GM21529 (cell line): ENCODE measurements around the gene PKNOX2.

ENCODE experiments used
- ATAC-seq: cut with Tn5 transposase; IDR thresholded peaks from one replicate; pipeline ENCODE4 v1.9.1; 2021; ENCODE audit not compliant: unreplicated experiment

Gene PKNOX2

DNA sequence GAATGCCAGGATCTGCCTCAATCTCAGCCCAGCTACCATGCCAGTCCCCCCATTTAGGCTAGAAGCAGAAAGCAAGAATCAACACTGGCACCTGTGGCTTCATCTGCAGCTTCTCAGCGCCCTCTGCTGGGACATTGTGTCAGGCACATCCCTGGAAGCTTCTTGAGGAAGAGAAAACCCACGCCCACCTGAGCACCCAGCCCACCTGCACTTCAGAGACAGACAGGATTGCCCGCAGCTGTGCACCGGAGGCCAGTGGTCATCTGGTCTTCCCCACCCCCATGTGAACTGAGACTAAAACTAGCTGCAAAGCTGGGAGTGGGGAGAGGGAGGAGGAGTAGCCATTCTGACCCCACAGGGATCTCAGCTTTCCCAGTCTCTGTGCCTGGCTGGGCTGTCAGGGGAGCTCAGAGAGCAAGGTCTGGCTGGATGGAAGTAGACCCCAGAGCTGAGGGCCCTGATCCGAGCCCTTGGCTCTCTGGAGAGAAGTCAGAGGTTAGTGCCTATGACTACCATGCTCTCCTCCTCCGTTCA, 264.7 kb downstream of the PKNOX2 start:
- ATAC-seq: peak; percentile 66

DNA sequence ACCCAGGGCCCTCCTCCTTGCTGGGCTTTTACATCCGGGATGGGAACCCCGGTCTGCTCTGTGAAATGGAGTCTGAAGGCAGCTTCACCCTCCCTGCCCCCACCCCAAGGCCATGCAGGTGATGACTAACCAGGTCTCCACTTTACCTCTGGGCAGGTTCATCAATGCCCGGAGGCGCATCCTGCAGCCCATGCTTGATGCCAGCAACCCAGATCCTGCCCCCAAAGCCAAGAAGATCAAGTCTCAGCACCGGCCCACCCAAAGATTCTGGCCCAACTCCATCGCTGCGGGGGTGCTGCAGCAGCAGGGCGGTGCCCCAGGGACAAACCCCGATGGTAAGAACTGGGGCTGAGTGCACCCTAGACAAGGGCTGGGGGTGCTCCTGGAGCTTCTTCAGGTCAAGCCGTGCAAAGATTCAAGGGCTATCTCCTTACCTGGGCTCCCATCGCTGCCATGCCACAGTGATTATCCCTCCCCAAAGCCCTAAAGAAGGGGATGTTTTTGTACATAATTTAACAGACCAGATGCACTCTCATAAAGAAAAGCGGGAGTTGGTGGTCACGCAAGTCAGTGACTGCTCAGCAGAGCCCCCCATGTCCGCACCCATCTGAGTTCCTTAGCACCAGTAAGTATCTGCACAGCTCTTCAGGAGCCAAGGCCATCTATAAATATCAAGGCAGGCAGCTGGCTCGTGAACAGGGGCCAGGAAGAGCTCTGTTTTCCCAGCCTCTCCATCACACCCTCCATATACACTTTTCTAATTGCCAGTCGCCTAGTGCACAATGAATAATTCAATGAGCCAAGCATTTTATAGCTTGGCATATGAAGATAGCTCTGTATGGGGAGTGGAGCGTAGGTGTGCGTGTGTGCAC, 265.5 kb downstream of the PKNOX2 start:
- no peak for ATAC-seq

DNA sequence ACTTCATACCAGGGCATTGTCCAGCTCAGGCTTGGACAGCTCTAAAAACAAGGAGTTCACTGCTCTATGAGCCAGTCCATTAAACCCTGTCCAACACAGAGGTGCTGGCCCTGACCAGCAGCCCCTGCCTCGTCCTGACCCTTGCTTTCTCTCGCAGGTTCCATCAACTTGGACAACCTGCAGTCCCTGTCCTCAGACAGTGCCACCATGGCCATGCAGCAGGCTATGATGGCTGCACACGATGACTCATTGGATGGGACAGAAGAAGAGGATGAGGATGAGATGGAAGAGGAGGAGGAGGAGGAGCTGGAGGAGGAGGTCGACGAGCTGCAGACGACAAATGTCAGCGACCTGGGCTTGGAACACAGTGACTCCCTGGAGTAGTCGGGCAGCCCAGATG, 266.5 kb downstream of the PKNOX2 start:
- no peak for ATAC-seq

DNA sequence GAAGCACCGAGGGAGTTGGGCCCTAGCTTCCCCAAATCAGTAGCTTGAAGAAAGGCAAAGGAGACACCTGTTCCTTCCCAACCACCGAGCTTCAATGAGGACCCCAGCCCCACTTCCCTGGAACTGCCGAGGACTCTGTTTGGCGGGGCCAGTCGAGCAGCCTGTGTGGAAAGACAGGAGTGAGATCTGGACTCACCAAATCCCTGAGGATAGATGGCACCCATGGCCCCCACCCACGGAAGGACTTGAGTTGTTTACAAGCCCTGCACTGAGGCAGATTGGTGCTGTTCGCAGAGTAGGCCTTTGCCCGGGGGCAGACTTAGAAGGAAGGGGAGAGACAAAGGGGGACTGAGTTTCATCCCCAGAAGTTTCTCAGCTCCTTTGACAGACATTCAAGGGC, 266.9 kb downstream of the PKNOX2 start:
- no peak for ATAC-seq

DNA sequence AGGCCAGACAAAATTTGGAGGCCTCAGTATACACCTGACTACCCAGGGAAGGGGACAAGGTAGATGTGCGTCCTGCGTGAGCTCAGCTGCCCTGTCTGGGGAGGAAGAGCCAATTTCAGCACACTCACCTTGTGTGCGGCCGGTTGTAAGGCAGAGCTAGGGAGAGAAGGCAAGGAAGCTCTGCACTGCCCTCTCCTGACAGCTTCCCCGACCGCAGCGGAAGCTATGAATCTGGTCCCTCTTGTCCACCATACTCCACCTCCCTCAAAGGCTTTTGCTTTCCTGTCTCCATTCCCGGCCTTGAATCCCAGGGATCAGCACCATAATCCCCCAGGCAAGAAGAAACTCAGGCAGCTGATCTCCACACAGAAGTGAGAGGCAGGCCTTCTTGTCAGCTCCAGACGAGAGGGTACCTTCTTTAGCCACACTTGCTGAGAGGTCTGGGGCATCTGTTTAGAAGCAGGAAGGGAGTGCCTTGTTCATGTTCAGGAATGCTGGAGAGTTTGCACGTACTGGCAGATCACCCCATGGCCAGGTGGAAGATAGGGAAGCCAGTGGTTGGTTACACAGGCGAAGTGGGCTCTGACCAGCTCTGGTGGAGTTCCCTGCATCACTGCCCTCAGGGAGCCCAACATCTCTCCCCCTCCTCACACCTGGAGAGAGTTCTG, 269.0 kb downstream of the PKNOX2 start:
- ATAC-seq: peak; percentile 63

DNA sequence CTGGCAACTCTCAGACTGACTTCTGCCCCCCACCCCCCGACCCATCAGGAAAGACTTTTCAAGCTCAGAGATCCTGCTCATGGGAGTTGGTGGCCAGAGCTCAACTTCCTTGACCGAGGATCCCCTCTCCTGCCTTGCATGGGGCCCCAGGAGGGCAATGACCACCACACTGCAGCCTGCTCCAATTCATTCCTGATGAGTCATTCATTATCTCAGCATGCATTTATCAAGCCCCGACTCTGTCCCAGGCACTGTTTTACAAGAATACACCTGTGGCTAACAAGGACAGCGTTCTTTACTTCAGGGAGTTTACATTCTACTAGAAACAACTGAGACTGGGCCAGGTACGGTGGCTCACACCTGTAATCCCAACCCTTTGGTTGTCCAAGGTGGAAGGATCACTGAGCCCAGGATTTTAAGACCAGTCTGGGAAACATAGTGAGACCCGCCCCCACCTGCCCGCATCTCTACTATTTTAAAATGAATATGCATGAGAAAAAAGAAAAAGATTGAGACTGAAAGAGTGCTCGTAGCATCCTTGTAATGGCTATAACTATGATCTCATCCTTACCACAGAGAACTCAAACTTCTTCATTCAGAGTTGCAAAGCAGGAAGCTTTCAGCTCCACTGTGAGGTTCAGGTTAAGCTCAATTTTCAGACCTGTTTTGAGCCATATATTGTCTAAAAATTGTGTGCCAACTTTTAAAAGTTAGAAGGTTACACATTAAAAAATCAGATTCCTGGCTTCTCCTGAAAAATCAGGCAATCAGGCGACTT, 271.1 kb downstream of the PKNOX2 start:
- no peak for ATAC-seq

DNA sequence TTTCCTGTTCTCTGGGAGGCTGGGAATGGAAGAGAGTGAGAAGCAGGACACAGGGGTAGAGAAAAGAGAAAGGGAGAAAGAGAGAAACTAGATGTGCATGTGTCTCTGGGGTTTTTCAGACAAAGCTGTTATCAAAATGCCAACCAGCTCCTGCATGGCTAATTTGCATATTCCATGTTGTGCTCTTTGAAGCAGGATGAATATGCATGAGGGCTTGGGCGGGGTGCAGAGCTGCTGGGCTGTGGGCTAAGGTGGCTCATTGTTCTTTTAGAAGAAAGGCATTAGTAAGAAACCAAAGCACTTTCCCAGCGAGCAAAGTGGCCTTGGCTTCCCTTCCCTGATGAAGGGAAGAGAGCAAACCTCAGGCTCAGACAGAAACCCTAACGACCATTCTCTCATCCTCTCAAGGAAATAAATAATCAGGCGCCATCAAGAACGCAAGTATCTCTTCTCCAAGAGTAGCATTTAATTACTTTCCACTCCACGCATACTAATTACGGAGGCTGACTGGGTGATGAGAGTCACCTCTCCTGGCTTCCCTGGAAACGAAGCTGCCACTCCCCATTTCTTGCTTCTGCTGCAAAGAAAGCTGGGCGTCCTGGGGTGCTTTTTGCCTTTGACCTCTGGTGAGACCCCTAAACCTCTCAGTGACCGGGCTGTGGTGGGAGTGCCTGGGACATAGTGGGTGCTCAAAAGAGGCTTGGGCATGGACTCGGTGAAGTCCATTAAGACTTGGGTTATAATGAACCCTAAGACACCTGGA, 277.3 kb downstream of the PKNOX2 start:
- no peak for ATAC-seq

DNA sequence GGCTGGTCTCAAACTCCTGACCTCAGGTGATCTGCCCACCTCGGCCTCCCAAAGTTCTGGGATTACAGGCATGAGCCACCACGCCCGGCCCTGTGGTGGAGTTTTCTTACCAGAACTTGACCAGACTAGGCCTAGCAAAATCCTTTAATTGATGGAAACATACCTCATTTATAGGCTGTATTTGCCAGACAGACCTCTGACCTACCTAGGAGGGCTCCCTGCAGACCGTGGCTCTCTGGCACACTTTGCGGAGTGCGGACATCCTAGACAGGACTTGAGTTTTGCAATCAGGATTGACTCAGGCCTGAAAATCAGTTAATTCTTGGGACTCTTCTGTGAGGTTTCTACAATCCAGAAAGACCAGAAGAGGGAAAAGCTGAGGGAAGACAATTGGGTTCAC, 278.4 kb downstream of the PKNOX2 start:
- ATAC-seq: no peak

DNA sequence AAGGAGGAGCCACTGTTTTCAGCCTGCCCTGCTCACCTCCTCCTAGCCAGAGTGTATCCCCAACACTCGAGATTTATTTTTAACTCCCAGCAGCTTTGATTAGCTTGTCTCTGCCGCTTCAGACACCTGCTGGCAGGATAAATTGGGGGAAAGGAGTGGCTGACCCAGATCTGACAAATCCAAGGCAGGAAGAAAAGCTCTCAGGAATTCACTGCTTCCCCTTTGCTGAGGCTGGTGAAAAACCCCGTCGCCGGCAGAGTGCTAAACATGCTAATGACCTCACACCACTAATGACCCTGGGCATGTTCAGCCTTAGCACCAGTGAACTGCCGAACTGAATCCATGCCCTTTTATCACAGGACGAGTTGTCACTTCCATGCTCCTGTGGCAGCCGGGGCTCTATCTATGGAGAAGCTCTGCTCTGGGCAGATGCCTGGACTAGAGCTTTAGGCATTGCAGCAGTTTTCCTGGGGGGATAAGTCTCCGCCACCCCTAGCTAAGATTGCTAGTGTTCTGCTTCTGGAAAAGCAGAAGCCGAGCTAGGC, 279.3 kb downstream of the PKNOX2 start:
- ATAC-seq: no peak

DNA sequence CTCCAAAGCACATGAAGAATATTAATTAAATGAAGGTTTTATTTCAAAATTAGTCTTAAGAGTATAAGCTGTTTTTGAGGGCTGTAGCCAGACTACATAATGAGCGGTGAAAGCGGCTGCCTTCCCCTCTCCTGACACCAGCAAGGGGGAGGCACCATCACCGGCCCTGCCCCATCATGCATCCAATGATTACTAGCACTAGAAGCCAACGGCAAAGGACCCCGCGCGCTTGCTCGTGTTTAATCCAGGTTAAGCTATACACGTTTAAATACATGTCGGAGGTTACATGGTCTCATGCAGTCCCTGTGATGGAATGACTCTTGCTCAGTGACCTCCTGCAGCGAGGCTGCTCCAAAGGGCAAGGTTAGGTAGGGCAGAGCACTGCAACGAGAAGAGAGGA, 281.2 kb downstream of the PKNOX2 start:
- no peak for ATAC-seq

DNA sequence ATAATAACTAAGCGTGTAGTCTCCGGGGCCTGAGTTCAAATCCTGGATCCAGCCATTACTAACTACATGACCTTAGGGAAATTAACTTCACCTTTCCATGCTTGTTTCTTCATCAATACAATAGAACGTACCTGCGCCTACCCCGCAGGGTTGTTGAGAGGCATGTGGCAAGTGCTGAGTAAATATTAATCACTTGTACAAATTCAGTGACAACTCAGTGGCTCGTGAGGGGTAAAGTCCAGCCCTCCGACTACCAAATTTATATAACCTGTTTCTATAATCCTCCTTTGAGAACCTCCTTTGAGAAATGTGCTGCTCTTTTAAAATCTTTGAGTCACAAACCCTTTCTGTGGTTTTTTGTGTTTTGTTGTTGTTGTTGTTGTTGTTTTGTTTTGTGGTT, 281.7 kb downstream of the PKNOX2 start:
- ATAC-seq: no peak

DNA sequence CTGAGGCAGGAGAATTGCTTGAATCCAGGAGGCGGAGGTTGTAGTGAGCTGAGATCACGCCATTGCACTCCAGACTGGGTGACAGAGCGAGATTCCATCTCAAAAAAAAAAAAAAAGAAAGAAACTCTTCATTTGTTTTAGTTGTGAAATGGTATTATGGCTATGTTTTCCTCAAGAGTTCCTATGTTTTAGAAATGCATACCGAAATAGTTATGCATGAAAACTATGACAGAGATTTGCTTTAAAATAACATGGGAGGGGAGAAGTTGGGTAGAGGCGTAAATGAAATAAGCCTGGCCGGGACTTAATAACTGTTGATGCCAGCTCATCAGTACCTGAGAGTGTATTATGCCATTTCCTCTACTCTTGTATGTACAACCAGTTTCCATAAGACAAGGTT, 283.2 kb downstream of the PKNOX2 start:
- ATAC-seq: no peak

DNA sequence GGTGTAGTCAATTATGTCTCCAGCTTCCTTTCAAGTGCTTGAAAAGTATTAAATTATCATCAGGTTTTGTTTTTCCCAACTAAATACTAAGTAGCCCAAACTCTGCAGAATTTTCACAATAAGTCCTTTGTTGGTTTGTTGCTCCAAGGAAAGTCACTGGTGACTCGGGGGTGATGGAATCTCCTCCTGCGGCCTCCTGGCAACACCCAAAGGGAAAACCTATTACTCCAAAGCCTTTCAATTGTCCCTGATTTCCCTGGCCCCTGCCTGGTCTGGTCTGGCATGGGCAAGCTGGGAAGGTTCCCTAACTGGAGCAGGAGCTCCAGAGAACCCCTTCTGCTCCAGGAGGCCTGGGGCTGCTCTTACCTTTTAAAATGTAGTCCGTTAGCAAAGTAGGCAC, 283.6 kb downstream of the PKNOX2 start:
- no peak for ATAC-seq

DNA sequence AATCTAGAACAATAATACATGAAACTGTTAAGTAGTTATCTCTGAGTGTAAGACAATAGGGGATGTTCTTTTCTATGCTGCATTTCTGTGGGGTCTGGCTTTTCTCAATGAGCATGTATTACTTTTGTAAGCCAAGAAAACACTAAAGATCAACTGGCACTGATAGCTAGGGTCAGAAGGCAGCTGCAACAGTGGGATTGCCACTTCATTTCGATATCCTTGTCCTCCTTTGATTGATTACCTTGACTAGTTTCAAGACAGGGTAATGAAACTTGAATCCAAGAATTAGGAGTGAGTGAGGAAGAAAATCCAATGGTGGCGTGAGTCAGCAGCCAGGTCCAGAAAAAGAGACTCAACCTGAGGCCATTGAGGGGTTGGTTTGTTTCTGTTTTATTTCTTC, 285.0 kb downstream of the PKNOX2 start:
- no peak for ATAC-seq

DNA sequence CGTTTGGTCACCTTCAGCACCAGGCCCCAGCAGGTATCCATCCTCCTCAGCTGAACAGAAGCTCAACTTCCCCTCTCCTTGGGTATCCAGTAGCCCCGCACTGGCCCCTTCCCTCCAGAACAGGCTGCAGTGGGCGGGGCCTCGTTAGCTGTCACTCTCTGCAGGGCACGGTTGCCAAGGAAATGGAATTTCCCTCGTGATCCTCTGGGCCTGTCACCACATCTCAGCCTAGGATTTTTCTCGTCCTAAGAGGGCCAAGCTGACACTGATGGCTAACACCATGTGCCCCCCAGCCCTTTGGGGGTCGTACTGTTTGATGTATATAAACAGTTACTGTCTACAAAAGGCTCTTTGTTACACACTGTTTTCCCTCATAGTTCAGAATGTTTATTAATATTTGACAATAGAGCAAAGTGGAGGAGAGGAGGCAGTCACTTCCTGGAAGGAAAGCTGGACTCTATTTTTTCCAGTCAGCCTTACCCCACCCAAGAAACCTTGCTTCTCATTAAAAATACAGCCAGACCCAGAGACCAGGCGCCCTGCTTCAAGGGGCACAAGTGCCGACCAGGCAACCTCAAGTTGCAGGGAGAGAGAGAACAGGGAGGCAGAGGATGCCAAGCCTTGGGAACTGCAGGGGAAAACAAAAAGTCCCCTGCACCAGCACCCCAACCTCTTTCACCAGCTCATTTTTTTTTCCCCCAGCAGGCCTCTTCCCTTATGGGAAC, 287.0 kb downstream of the PKNOX2 start:
- ATAC-seq: no peak

DNA sequence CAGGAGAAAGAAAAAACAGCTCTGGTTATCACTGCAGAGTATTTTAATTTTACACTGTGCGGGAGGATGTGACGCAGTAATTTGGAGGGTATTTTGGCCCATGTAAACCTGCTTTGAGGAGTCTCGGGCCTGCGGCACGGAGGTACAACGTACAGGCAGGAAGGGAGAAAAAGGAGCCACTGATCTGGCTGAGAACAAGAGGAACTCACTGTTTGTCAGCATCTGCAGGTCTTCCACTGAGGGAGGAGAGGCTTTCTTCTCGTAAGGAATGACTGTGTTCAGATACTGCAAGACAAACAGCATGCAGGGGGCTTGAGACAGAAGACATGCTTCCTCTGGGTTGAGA, 287.5 kb downstream of the PKNOX2 start:
- no peak for ATAC-seq

DNA sequence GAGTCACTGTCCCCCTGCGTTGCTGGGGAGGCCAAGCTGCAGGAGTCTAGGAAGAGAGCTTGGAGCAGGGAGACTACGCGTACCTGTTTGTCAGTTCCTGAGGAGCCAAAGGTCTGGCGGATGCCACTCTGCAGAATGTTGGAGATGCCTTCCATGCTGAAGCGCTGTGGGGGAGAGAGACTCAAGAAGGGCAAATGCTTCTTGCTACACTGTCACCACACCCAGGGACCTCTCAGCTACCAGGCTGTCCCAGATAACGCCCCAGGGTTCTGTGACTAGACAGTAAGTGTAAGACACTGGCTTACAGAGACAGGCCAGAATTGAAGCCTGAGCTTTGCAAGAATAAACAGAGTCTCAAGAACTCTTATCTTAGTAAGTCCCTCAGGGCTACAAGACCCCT, 289.5 kb downstream of the PKNOX2 start:
- ATAC-seq: no peak

DNA sequence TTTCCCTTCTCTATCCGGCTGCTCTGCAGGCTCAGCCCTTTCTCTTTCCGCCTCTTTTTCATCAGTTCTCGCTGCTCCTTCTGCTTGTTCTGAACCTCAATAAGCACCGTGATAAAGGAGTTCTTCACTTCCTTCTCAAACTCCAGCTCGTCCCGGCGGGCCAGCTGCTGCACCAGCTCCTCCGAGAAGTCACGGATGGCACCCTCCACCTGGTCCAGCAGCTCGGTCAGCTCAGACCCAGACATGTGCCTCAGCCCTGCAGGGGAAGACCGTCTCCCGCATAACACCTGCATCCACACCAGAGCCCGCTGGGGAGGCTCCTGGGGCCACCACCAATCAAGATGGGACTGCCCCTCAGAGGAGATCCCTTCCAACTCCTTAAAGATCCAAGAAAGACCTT, 291.3 kb downstream of the PKNOX2 start:
- no peak for ATAC-seq

DNA sequence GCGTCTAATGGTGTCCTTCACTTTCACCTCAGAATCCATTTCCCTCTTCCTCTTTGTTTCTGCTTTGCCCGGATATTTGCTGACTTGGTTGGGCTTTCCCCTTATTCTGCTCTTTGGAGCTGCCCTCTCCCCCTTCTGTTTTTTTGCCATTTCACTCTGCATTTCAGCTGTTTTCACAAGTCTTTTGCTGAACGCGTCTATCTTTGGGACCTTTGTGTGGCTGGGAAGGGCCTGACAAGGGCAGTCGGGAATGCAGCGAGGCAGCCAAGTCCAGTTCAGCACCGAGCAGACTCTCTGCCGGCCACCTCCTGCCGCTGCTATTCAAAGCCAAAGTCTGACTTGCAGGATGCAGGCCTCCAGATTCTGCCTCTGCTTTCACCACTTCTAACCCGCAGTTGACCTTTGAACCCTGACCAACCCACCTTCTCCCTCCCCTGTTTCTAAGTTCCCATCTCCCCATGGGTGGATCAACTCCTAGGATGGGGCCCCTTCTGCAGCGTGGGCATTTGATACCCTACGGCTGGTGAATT, 293.3 kb downstream of the PKNOX2 start:
- ATAC-seq: no peak

DNA sequence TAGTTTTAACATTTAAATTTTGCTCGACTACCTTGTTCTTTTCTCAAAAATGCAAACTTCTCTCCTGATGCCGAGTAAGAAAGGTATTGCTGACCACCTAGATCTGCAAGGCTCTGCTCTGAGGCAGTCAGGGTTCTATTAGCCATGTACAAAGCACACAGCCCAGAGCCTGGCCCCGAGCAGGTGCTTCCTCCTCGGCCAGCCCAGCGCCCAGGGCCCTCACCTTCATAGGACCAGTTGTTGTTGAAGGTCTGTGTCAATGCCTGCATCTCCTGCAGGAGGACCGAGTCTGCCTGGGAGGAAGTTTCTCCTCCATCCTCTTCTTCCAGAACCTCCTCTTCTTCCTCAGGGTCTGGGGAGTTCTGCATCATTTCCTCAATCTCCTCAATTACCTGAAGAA, 295.7 kb downstream of the PKNOX2 start:
- ATAC-seq: no peak
